B cell (primary cell): ENCODE results near the gene TUBB2A. TPM values are rescaled to one million over a fixed set of nuclear protein-coding genes. Genes with fewer than 3 reads are reported as not detected.

ENCODE experiments used
- ATAC-seq: fragments of 200-7000 bp; cut with Tn5 transposase; one replicate; pipeline ENCODE4 v1.10.0; 2021; ENCODE audit warnings: low read depth, mild to moderate bottlenecking, moderate number of reproducible peaks, moderate library complexity
- CTCF ChIA-PET: fragments of 350-600 bp; sonication (Branson Sonifier 250); formaldehyde crosslinking; loops from one replicate; lab custom pipeline; 2021; ENCODE audit warnings: antibody characterized with exemption, inconsistent platforms; lab: Charles Lee
- POLR2A ChIA-PET: fragments of 350-600 bp; sonication (Branson Sonifier 250); formaldehyde crosslinking; loops from one replicate; lab custom pipeline; 2021; ENCODE audit warnings: antibody characterized with exemption; lab: Charles Lee
- DNase-seq: peaks from one replicate; pipeline ENCODE4 v3.0.0; 2013
- H2AFZ ChIP-seq: 2 replicates; pipeline ENCODE4 v1.6.1; 2012; ENCODE audit warnings: mild to moderate bottlenecking, low read depth, low read length; ENCODE audit not compliant: insufficient read depth, poor library complexity, severe bottlenecking
- H3K27ac ChIP-seq, 2 donors: 1 replicate in 1 of 2; 2 replicates in 1 of 2; pipeline ENCODE4 v1.5.1; 2012 to 2013; ENCODE audit warnings: low read length in 2 of 2, mild to moderate bottlenecking in 2 of 2, moderate library complexity in 1 of 2
- H3K27me3 ChIP-seq, 4 experiments: fragments of 200-600 bp in 1 of 4; sonication (generic) in 1 of 4; replicated peaks in 1 of 4; 1 replicate in 2 of 4; 2 replicates in 2 of 4; pipeline versions ENCODE4 v1.6.1 to v1.7.0; 2013 to 2016; ENCODE audit warnings: low read length in 3 of 4, mild to moderate bottlenecking in 2 of 4, mixed read lengths in 1 of 4, moderate library complexity in 1 of 4; ENCODE audit not compliant: insufficient read depth in 4 of 4, control insufficient read depth in 3 of 4; ENCODE audit errors: control extremely low read depth in 1 of 4
- H3K36me3 ChIP-seq, 2 experiments: replicated peaks in 1 of 2; 1 replicate in 1 of 2; 2 replicates in 1 of 2; pipeline versions ENCODE4 v1.6.1 to v1.7.1; 2013; ENCODE audit warnings: low read length in 1 of 2; ENCODE audit not compliant: insufficient read depth in 2 of 2, control insufficient read depth in 1 of 2; ENCODE audit errors: control extremely low read depth in 1 of 2, extremely low read depth in 1 of 2
- H3K4me1 ChIP-seq, 2 donors: fragments of 200-600 bp in 1 of 2; sonication (generic) in 1 of 2; 1 replicate in 1 of 2; 2 replicates in 1 of 2; pipeline versions ENCODE4 v1.5.1 to v1.6.1; 2013 to 2017; ENCODE audit warnings: low read length in 2 of 2; ENCODE audit not compliant: control insufficient read depth in 2 of 2, insufficient read depth in 2 of 2
- H3K4me2 ChIP-seq: replicated peaks from 2 replicates; pipeline ENCODE3; 2012; ENCODE audit warnings: mild to moderate bottlenecking, low read depth, low read length; ENCODE audit not compliant: poor library complexity, severe bottlenecking
- H3K4me3 ChIP-seq, 5 experiments: fragments of 200-600 bp in 1 of 5; sonication (generic) in 1 of 5; 1 replicate in 3 of 5; 2 replicates in 2 of 5; pipeline versions ENCODE4 v1.5.1 to v1.7.0; 2011 to 2016; ENCODE audit warnings: low read length in 4 of 5, mild to moderate bottlenecking in 4 of 5, low read depth in 2 of 5, control low read depth in 1 of 5, moderate library complexity in 1 of 5; ENCODE audit not compliant: insufficient read depth in 1 of 5; ENCODE audit errors: control extremely low read depth in 1 of 5, extremely low read depth in 1 of 5
- H3K79me2 ChIP-seq: fragments of 200-600 bp; sonication (generic); one replicate; pipeline ENCODE4 v1.6.0; 2016; ENCODE audit warnings: low read length; ENCODE audit not compliant: control insufficient read depth, insufficient read depth
- H3K9ac ChIP-seq: fragments of 200-600 bp; sonication (generic); 2 replicates; pipeline ENCODE4 v1.6.1; 2017; ENCODE audit warnings: mild to moderate bottlenecking, low read length, moderate library complexity
- H3K9me3 ChIP-seq, 3 donors: one replicate each; pipeline versions ENCODE4 v1.6.1 to v1.7.1; 2013; ENCODE audit warnings: low read length in 2 of 3; ENCODE audit not compliant: control insufficient read depth in 2 of 3, insufficient read depth in 1 of 3; ENCODE audit errors: control extremely low read depth in 1 of 3
- H4K20me1 ChIP-seq: 2 replicates; pipeline ENCODE4 v1.6.0; 2012; ENCODE audit warnings: mild to moderate bottlenecking, low read length; ENCODE audit not compliant: insufficient read depth, control insufficient read depth, poor library complexity, severe bottlenecking
- H3K27ac Mint-ChIP-seq: one replicate; pipeline ENCODE4 v1.8.0; 2021; ENCODE audit warnings: mixed read lengths
- H3K27me3 Mint-ChIP-seq: one replicate; pipeline ENCODE4 v1.8.0; 2021; ENCODE audit warnings: mixed read lengths
- H3K4me1 Mint-ChIP-seq: one replicate; pipeline ENCODE4 v1.8.0; 2021; ENCODE audit warnings: mixed read lengths
- H3K4me3 Mint-ChIP-seq: one replicate; pipeline ENCODE4 v1.8.0; 2021; ENCODE audit warnings: mixed read lengths
- H3K9me3 Mint-ChIP-seq: one replicate; pipeline ENCODE4 v1.8.0; 2022; ENCODE audit warnings: mixed read lengths; ENCODE audit not compliant: insufficient read depth
- EZH2 ChIP-seq: IDR thresholded peaks from 2 replicates; pipeline ENCODE4 v1.6.1; 2012; ENCODE audit warnings: borderline replicate concordance, low read depth, mild to moderate bottlenecking, moderate library complexity, low read length; ENCODE audit not compliant: insufficient read depth, poor library complexity, severe bottlenecking
- WGBS: methylation state at CpG from one replicate; pipeline ENCODE4 v1.1.5; 2013; ENCODE audit warnings: missing lambda C conversion rate; ENCODE audit not compliant: insufficient coverage; 5-methylcytosine and 5-hydroxymethylcytosine counted together
- intact Hi-C: fragments of 100-400 bp; cut with micrococcal nuclease; formaldehyde crosslinking; loops from one replicate; pipeline ENCODE4 v1.10.0; 2022
- polyA plus RNA-seq: library from polyadenylated mRNA; depleted of rRNA; stranded (reverse); fragments of >200 nt; gene quantifications from 2 replicates; pipeline ENCODE4 v1.2.3, GENCODE V29; 2012
- total RNA-seq, 2 donors: library from RNA; stranded (reverse); fragments of 120-200 nt in 1 of 2; gene quantifications; 1 replicate in 1 of 2; 2 replicates in 1 of 2; pipeline versions ENCODE4 v1.2.3 to v1.2.4, GENCODE V29; 2013 to 2022
- TF ChIP-seq, protein P1 (sequence below): fragments of 200-600 bp; IDR thresholded peaks from one replicate; pipeline ENCODE4 v1.8.0; 2022; ENCODE audit warnings: antibody characterized with exemption, mild to moderate bottlenecking

TUBB2A gene
- total and polyA plus RNA-seq, 2 donors (not counting 1 experiment from before 2014, with no cell fraction given), result 4.2 to 146 TPM

DNA sequence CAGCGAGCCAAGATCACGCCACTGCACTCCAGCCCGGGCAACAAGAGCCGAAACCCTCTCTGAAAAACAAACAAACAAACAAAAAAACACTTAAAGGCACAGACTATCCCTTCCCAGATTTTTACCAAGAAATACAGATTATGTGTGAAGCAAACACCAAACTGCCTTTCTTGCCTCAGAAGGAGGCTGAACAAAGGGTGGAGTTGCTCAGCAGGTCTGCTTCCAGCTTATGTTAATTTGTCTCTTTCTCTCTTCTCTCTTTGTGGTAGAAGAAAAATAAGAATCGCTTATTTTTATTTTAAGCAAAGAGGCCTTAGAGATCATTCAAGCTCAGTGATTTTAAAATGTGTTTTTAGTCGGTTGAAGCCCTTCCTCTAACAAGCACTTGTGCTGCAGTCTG is 14.2 kb downstream of the TUBB2A start:
- Histone ChIP-seq H3K4me2 (no peak overlapping the region), H3K79me2 (no peaks in the 10 kb centered on the region), H3K4me3 (no peak overlapping the region), H3K27ac (no peak overlapping the region), H3K9ac (no peak overlapping the region), H3K9me3 (peaks cover 0 to 6% (median 0%) of the 10 kb centered on the region in 3 donors), H3K36me3 (no peaks in the 10 kb centered on the region), H4K20me1 (no peaks in the 10 kb centered on the region), H3K27me3 (no peaks in the 10 kb centered on the region), H2AFZ (no peak overlapping the region), H3K4me1 (peaks cover 10 to 11% of the 10 kb centered on the region in 2 donors)
- no peaks in the 10 kb centered on the region for H3K9me3 Mint-ChIP-seq
- CTCF ChIA-PET, result interaction anchor here (0.5 to 1.6 kb wide), 2 partner anchors 14 to 1977 kb away, joined by 3 to 6 read pairs; partner anchors contain the start of gene TUBB2A
- TF ChIP-seq, protein P1, sequence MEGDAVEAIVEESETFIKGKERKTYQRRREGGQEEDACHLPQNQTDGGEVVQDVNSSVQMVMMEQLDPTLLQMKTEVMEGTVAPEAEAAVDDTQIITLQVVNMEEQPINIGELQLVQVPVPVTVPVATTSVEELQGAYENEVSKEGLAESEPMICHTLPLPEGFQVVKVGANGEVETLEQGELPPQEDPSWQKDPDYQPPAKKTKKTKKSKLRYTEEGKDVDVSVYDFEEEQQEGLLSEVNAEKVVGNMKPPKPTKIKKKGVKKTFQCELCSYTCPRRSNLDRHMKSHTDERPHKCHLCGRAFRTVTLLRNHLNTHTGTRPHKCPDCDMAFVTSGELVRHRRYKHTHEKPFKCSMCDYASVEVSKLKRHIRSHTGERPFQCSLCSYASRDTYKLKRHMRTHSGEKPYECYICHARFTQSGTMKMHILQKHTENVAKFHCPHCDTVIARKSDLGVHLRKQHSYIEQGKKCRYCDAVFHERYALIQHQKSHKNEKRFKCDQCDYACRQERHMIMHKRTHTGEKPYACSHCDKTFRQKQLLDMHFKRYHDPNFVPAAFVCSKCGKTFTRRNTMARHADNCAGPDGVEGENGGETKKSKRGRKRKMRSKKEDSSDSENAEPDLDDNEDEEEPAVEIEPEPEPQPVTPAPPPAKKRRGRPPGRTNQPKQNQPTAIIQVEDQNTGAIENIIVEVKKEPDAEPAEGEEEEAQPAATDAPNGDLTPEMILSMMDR, result no peak
- no peak for TF ChIP-seq EZH2
- ATAC-seq, result no peak
- H3K27ac Mint-ChIP-seq, result no peak overlapping the region
- no peak for DNase-seq
- peaks cover 12% of the 10 kb centered on the region for H3K4me1 Mint-ChIP-seq
- 98% methylated on average over 5 of the region's 6 CpGs for WGBS
- no peak overlapping the region for H3K4me3 Mint-ChIP-seq
- no peaks in the 10 kb centered on the region for H3K27me3 Mint-ChIP-seq
- POLR2A ChIA-PET, result no interaction called here
- intact Hi-C loops, result no loop called here

DNA sequence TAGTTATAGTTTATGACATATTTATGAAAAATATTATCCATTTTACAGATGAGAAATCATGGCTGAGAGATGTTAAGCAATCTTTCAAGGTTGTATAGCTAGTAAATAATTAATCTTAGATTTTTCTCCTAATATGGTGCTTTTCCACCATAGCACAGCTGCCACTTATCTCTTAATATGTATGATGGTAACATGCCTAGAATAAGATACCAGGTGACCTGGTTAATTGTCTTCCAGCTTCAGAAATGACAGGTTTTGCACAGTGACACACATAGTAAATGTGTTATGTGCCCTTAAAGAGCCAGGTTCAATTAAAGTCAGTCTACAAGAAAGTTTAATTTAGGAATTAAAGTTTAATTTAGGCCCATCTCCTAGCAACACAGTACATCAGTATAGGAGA is 14.8 kb downstream of the TUBB2A start:
- intact Hi-C loops, result no loop called here
- no peak overlapping the region for H3K4me2 ChIP-seq
- H3K9me3 ChIP-seq, result no peaks in the 10 kb centered on the region
- H3K4me1 ChIP-seq, result peaks cover 10 to 11% of the 10 kb centered on the region in 2 donors
- Mint-ChIP-seq H3K4me1 (peaks cover 12% of the 10 kb centered on the region), H3K9me3 (no peaks in the 10 kb centered on the region), H3K27me3 (no peaks in the 10 kb centered on the region), H3K4me3 (no peak overlapping the region), H3K27ac (no peak overlapping the region)
- no peaks in the 10 kb centered on the region for H4K20me1 ChIP-seq
- H3K9ac ChIP-seq, result no peak overlapping the region
- H3K4me3 ChIP-seq, result no peak overlapping the region
- no peaks in the 10 kb centered on the region for H3K79me2 ChIP-seq
- H2AFZ ChIP-seq, result no peak overlapping the region
- no peak for ATAC-seq
- peaks cover under 1 to 4% of the 10 kb centered on the region in 2 experiments for H3K36me3 ChIP-seq
- ChIA-PET CTCF (interaction anchor here (0.5 kb wide), 1 partner anchor 1977 kb away, joined by 3 read pairs; no protein-coding TSS in a partner anchor), POLR2A (no interaction called here)
- H3K27me3 ChIP-seq, result no peaks in the 10 kb centered on the region
- no peak for DNase-seq
- TF ChIP-seq, protein P1, result no peak
- TF ChIP-seq EZH2, result no peak
- H3K27ac ChIP-seq, result no peak overlapping the region
